ENCODE measurements around the gene CD36. TPM values are rescaled to one million over a fixed set of nuclear protein-coding genes. Genes with fewer than 3 reads are reported as not detected.

The CD36 gene
- 7.5 and 8.9 TPM in 2 replicates for total RNA-seq

GRCh38 chr7:80637911-80638765, at the start of gene CD36:
TSS of gene CD36 (plus strand) at chr7:80638642. CDS start at chr7:80646741, 8,099 bp downstream.

Small RNA genes within 50 kb of the gene (small RNA-seq; reads per million reads assigned to genes)
- not detected for gene AC073850.1

Other genes starting within 250 kb of the CD36 start
- not detected in 2 replicates for gene GNAT3, start 126.6 kb upstream of the CD36 start, total RNA-seq

All from hair follicle dermal papilla cell (primary cell).